Measurements from ENCODE around the gene ZBTB17.

The ZBTB17 gene

GRCh38 chr1:15958111-15958510 is 17.8 kb downstream of the ZBTB17 start:
- Histone ChIP-seq H3K4me2 (ENCODE audit: low read depth, low read length, poor library complexity, severe bottlenecking) (no peak overlapping the region), H3K27me3 (ENCODE audit: insufficient read depth, low read length, poor library complexity, severe bottlenecking) (no peaks in the 10 kb centered on the region), H3K4me3 (ENCODE audit: low read length, poor library complexity, severe bottlenecking) (no peak overlapping the region), H3K4me1 (ENCODE audit: insufficient read depth, low read length, poor library complexity, severe bottlenecking) (peaks cover 5% of the 10 kb centered on the region), H3K36me3 (ENCODE audit: insufficient read depth, low read length) (peaks cover 4% of the 10 kb centered on the region; the same call in 1 of the 2 replicates), H3K79me2 (ENCODE audit: insufficient read depth, low read length) (peaks cover 73% of the 10 kb centered on the region), H3K9ac (ENCODE audit: low read depth, low read length, poor library complexity, severe bottlenecking) (no peak overlapping the region), H4K20me1 (ENCODE audit: insufficient read depth, low read length, poor library complexity, severe bottlenecking) (peaks cover 16% of the 10 kb centered on the region), H2AFZ (ENCODE audit: low read length) (no peak overlapping the region), H3K9me3 (ENCODE audit: insufficient read depth, low read depth, low read length) (no peaks in the 10 kb centered on the region), H3K9me2 (replicated peaks; ENCODE audit: low read depth, low read length) (no peaks in the 10 kb centered on the region), H3F3A (ENCODE audit: low read depth) (no peaks in the 10 kb centered on the region)
- no peak for TF ChIP-seq EZH2phosphoT487 (IDR thresholded peaks at IDR 0.05; ENCODE audit: borderline replicate concordance)
- no peak for TF ChIP-seq CTCF (conservative IDR thresholded peaks at IDR 0.05; ENCODE audit: low read length)

DNA sequence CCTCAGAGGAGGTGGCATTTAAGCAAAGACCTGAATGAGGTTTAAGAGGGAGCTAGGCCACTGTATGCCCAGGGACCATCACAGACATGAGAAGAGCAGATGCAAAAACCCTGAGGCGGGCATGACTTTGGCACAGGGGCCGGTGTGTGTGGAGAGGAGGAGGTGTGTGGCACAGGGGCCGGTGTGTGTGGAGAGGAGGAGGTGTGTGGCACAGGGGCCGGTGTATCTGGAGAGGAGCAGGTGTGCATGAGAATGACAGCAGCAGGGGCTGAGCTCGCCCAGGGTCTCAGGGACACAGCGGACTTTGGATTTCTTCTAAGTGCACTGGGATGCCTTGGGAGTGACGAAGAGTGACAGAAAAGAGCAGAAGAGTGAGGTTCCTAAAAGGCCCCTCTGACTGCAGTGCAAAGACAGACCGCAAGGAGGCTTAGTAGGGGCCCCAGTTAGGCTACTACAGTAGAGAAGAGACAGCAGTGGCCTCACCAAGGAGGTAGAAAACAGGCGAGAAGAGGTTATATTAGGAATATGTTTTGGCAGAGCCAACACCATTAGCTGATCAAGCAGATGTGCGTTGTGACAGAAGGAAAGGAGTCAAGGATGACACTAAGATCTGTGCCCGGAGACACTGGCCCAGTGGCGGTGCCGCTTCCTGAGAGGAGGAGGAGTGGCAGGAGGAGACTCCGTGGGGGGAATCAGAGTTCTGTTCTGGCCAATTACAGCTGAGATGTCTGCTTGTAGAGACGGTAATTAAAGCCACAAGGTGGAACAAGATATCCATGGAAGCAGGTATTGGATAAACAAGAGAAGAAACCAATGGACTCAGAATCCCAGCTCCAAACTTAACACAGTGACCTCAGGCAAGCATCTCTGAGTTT is 18.4 kb downstream of the ZBTB17 start:
- no peak overlapping the region for H3K4me2 ChIP-seq (ENCODE audit: low read depth, low read length, poor library complexity, severe bottlenecking)
- no peaks in the 10 kb centered on the region for H3K9me2 ChIP-seq (replicated peaks; ENCODE audit: low read depth, low read length)
- no peak overlapping the region for H2AFZ ChIP-seq (ENCODE audit: low read length)
- TF ChIP-seq CTCF (conservative IDR thresholded peaks at IDR 0.05; ENCODE audit: low read length) (no peak), EZH2phosphoT487 (IDR thresholded peaks at IDR 0.05; ENCODE audit: borderline replicate concordance) (no peak)
- H3K9me3 ChIP-seq (ENCODE audit: insufficient read depth, low read depth, low read length): no peaks in the 10 kb centered on the region
- H3K27me3 ChIP-seq (ENCODE audit: insufficient read depth, low read length, poor library complexity, severe bottlenecking): no peaks in the 10 kb centered on the region
- H3K4me1 ChIP-seq (ENCODE audit: insufficient read depth, low read length, poor library complexity, severe bottlenecking): peaks cover 5% of the 10 kb centered on the region
- H3F3A ChIP-seq (ENCODE audit: low read depth): no peaks in the 10 kb centered on the region
- peaks cover 3% of the 10 kb centered on the region; the same call in 1 of the 2 replicates for H3K36me3 ChIP-seq (ENCODE audit: insufficient read depth, low read length)
- H3K4me3 ChIP-seq (ENCODE audit: low read length, poor library complexity, severe bottlenecking): no peak overlapping the region
- peaks cover 73% of the 10 kb centered on the region for H3K79me2 ChIP-seq (ENCODE audit: insufficient read depth, low read length)
- H3K9ac ChIP-seq (ENCODE audit: low read depth, low read length, poor library complexity, severe bottlenecking): no peak overlapping the region
- H4K20me1 ChIP-seq (ENCODE audit: insufficient read depth, low read length, poor library complexity, severe bottlenecking): peaks cover 16% of the 10 kb centered on the region

DNA sequence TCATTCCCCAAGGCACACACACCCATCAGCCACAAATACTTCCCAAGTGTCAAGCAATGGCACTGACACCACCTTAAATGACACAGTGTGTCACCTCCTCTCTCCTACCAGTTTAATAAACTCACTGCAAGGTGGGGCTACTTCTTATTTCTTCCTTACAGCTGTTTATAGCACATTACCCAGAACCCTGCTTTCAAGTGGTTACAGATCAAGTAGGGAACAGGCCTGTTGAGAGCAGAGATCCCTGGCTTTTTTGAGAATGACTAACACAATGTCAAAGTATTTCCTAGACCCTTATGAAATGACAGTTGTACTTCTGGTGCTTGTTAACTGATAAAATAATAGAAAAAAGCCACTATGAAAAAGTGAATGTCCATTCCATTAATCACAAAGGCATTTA is 19.8 kb downstream of the ZBTB17 start:
- no peak overlapping the region for H3K4me3 ChIP-seq (ENCODE audit: low read length, poor library complexity, severe bottlenecking)
- H3K36me3 ChIP-seq (ENCODE audit: insufficient read depth, low read length): no peaks in the 10 kb centered on the region; the same call in 1 of the 2 replicates
- H2AFZ ChIP-seq (ENCODE audit: low read length): no peak overlapping the region
- no peaks in the 10 kb centered on the region for H3K9me2 ChIP-seq (replicated peaks; ENCODE audit: low read depth, low read length)
- no peak overlapping the region for H3K4me2 ChIP-seq (ENCODE audit: low read depth, low read length, poor library complexity, severe bottlenecking)
- H3F3A ChIP-seq (ENCODE audit: low read depth): no peaks in the 10 kb centered on the region
- H3K9ac ChIP-seq (ENCODE audit: low read depth, low read length, poor library complexity, severe bottlenecking): no peak overlapping the region
- no peaks in the 10 kb centered on the region for H3K27me3 ChIP-seq (ENCODE audit: insufficient read depth, low read length, poor library complexity, severe bottlenecking)
- H4K20me1 ChIP-seq (ENCODE audit: insufficient read depth, low read length, poor library complexity, severe bottlenecking): peaks cover 16% of the 10 kb centered on the region
- H3K79me2 ChIP-seq (ENCODE audit: insufficient read depth, low read length): peaks cover 76% of the 10 kb centered on the region
- TF ChIP-seq EZH2phosphoT487 (IDR thresholded peaks at IDR 0.05; ENCODE audit: borderline replicate concordance) (no peak), CTCF (conservative IDR thresholded peaks at IDR 0.05; ENCODE audit: low read length) (no peak)
- peaks cover 5% of the 10 kb centered on the region for H3K4me1 ChIP-seq (ENCODE audit: insufficient read depth, low read length, poor library complexity, severe bottlenecking)
- no peaks in the 10 kb centered on the region for H3K9me3 ChIP-seq (ENCODE audit: insufficient read depth, low read depth, low read length)

Measured in Loucy (cell line).